ENCODE data around the gene ZNF618.
A peak's percentile ranks its signal among the peaks of the same experiment; 100 is the strongest.

The ZNF618 gene

GRCh38 chr9:114021578-114021977, 145.5 kb downstream of the ZNF618 start:
- no peak for DNase-seq (ENCODE audit: low read depth, low spot score)

- no peak for DNase-seq (ENCODE audit: low read depth, low spot score)
Measured at GRCh38 chr9:114023961-114024360, 147.9 kb downstream of the ZNF618 start.

DNA sequence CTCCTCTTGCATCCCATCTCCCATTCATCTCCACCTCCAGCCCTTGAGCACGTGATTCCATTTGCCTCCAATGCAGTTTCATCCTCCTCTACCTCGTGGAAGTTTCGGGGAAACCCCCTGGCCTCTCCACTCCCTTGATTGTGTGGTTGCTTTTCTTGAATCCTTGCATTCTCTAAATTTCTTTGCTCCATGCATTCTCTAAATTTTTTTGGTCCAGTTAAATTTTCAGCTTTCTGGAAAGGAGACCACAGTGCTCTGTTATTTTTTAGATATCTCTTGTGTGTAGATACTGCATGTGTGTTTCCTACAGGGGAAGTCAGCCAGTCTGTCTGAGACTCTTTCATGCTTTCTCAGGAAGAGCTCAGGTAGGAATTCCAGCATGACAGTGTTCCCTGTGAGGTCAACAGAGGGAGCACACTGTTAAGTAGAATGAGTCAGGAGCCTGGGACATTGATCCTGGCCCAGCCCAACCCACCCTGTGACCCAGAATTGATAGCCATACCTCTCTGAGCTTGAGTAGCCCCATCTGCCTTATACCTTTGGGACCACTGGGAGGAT, 149.2 kb downstream of the ZNF618 start:
- DNase-seq (ENCODE audit: low read depth, low spot score), result peak; percentile 63

GRCh38 chr9:114025760-114026159, 149.7 kb downstream of the ZNF618 start:
- DNase-seq (ENCODE audit: low read depth, low spot score), result no peak

- DNase-seq (ENCODE audit: low read depth, low spot score), result no peak
Measured at GRCh38 chr9:114026335-114026734, 150.2 kb downstream of the ZNF618 start.

DNA sequence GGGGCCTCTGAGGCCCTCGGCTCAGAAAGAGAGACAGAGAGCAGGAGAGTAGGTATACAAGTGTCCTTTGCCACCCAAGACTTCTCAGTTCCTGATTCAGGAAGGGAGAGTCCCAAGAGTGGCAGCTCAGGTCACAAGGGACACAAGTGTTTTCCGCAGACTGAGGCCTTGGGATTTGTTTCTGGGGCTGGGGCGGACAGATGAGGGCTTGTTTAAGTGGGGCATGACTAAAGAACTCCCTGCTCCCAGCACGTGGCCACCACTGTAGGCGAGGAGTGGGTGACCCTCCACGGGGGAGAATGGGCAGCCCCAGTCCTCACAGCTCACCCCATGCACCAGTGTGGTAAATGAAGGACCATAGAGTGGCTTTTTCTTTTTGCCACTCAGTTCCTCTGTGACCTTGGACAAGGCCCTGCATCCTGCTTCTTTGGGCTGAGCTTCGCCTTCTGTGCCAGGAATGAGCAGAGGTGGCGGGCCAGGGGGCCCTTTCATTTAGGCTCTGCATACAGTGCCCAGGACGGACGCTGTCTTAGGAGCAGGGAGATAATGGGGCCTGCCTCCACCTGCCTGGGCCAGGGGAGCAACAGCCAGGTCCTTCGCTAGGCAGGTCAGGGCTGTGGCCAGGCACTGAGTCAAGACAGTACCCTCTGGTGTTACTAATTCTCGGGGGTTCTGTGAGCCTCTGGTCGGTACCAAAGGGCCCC, 151.2 kb downstream of the ZNF618 start:
- DNase-seq (ENCODE audit: low read depth, low spot score), result no peak

DNA sequence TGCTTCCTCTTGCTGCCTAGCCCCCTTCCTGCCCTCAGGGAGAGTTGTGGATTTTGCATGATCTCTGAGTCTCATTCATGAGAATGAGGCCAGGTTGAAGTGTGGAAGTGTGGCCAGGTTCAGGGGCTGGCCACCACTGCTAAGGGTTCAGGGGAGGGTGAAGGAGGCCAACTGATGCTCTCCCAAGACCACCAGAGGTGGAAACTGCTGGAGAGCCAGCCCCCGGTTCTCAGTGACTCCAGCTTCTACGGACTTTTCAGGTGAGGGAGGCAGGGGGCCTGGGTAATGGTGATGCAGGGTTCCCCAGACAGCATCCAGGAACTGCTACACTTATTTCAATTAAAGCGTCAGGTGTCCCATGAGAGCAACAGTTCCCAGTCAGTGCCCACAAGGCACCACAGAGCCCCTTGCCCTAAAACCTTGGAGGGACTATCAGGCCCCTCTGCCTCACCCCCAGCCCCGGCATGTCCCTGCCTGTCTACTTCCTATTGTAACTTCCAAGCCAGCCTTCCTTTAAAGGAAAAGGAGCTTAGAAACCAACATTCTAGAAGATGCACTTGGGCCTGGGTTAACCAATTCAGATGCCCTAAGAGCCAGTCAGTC, 151.9 kb downstream of the ZNF618 start:
- no peak for DNase-seq (ENCODE audit: low read depth, low spot score)

- DNase-seq (ENCODE audit: low read depth, low spot score), result no peak
Measured at GRCh38 chr9:114028646-114029045, 152.5 kb downstream of the ZNF618 start.

GRCh38 chr9:114029311-114030170, 153.4 kb downstream of the ZNF618 start:
- no peak for DNase-seq (ENCODE audit: low read depth, low spot score)

- DNase-seq (ENCODE audit: low read depth, low spot score), result no peak
Measured at GRCh38 chr9:114030364-114030763, 154.3 kb downstream of the ZNF618 start.

DNA sequence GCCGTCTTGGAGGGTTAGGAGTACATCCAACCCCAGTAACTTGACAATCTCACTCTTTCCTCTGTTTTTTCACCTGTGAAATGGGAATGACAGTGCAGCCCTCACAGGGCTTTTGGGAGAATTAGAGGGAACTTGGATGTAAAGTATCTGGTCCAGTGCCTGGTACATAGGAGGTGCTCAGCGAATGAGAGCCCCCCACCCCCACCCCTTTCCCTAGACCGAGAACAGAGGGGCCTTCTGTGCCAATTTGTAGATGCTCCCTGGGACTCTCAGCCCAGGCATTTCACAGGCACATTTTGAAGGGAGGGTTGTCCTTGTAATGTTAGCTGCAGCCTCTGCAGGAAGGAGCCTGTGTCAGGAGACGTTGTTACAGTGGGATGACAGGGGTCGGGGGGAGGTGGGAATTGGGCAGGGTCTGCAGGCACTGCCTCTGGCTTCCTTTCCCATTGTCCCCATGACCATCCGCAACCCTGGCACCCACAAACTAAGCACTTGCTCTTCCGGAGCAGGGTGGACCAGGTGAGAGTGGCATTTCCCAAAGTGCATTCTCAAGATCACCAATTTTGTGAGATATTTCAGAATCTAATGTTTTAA, 155.0 kb downstream of the ZNF618 start:
- DNase-seq (ENCODE audit: low read depth, low spot score), result no peak

DNA sequence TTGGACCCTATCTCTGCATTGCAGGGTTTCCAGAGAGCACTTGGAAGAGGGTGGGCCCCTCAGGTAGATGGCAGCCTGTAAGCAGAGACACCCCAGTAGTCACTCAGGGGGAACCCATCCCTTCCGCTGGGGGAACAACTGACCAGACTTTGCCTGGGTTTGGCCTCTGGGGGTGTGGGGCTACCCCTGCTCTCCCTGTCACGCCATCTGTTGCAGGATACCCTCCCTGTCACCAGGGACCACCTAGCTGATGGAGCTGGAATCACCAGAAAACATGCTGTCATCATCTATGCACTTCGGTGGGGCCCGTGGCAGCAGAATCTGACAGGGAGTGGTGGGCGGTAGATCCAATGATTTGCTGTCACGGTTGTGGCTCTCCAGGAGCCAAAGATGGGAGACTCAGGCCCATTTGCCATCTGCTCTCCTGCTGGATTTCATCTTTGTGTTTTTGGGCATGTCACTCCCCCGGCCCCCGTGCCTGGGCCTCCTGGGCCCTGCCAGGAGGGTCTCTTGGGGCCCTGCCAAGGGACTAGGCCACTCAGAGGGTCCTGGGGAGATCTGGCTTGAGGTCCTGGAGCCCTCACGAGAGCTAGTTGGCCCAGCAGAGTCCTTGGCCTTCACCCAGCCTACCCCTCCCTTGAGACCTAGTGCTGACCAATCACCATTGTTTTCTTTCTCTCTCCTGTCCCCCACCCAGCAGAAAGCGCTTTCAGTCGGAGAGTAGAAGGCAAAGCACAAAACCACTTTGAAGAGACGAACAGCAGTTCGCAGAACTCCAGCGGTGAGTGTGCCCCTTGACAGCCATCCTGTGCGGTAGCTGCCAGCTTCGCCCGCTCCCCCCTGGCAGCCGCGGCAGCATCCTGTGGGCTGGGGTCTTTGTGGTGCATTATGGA, 156.1 kb downstream of the ZNF618 start:
- no peak for DNase-seq (ENCODE audit: low read depth, low spot score)

GRCh38 chr9:114033397-114034103, 157.4 kb downstream of the ZNF618 start:
- DNase-seq (ENCODE audit: low read depth, low spot score), result peak; percentile 45

GRCh38 chr9:114034196-114034595, 158.1 kb downstream of the ZNF618 start:
- DNase-seq (ENCODE audit: low read depth, low spot score), result no peak

GRCh38 chr9:114034661-114035062, 158.6 kb downstream of the ZNF618 start:
- DNase-seq (ENCODE audit: low read depth, low spot score), result no peak

GRCh38 chr9:114035221-114035844, 159.2 kb downstream of the ZNF618 start:
- no peak for DNase-seq (ENCODE audit: low read depth, low spot score)

GRCh38 chr9:114035845-114036801, 160.0 kb downstream of the ZNF618 start:
- no peak for DNase-seq (ENCODE audit: low read depth, low spot score)

GRCh38 chr9:114037249-114037648, 161.1 kb downstream of the ZNF618 start:
- DNase-seq (ENCODE audit: low read depth, low spot score), result no peak

Measured in astrocyte of the hippocampus (primary cell).